Mucosa of gallbladder (tissue), 1 donor: ENCODE data around the gene OR2L3. TPM values are rescaled to one million over a fixed set of nuclear protein-coding genes. Genes with fewer than 3 reads are reported as not detected.
"Not testable (repeated sequence)": the region's sequence is repeated elsewhere in the genome, so short reads cannot be mapped to it uniquely, and the experiment has no call there.

Experiments used
- DNase-seq: peaks from one replicate; pipeline ENCODE4 v3.0.0-alpha.2; 2020; ENCODE audit warnings: low spot score
- total RNA-seq: library from RNA; stranded (reverse); gene quantifications from one replicate; pipeline ENCODE4 v1.2.1, GENCODE V29; 2021
- donor health status: DM: no; HTN: no; CAD: no.

The OR2L3 gene
- not detected for total RNA-seq

- no peak for DNase-seq
Observed at GRCh38 chr1:248046536-248046935, at the start of gene OR2L3. Gene OR2L3 (plus strand): TSS chr1:248046836. CDS start chr1:248060682, 13,846 bp downstream.

- no peak for DNase-seq
Observed at GRCh38 chr1:247998811-247999210, 47.8 kb upstream of the OR2L3 start.

GRCh38 chr1:248000169-248000568 lies 46.5 kb upstream of the OR2L3 start:
- DNase-seq: no peak

- no peak for DNase-seq
Observed at GRCh38 chr1:248007778-248008177, 38.9 kb upstream of the OR2L3 start.

- DNase-seq: no peak
Observed at GRCh38 chr1:248009681-248010080, 37.0 kb upstream of the OR2L3 start.

GRCh38 chr1:248013229-248013710 lies 33.4 kb upstream of the OR2L3 start, which contains the start of gene OR2L5:
Gene OR2L5 (plus strand): TSS chr1:248013660. CDS start chr1:248021948, 8,288 bp downstream.
- DNase-seq: no peak

- DNase-seq: no peak
Observed at GRCh38 chr1:248015803-248016202, 30.8 kb upstream of the OR2L3 start.

- no peak for DNase-seq
Observed at GRCh38 chr1:248029770-248030169, 16.9 kb upstream of the OR2L3 start, which contains the start of gene OR2L2. Gene OR2L2 (plus strand): TSS chr1:248030070. CDS start chr1:248038268, 8,198 bp downstream.

- no peak for DNase-seq
Observed at GRCh38 chr1:248045209-248045608, 1.4 kb upstream of the OR2L3 start.

- DNase-seq: no peak
Observed at GRCh38 chr1:248047008-248047407, 372 bp downstream of the OR2L3 start.

GRCh38 chr1:248054671-248055070 lies 8.0 kb downstream of the OR2L3 start:
- no peak for DNase-seq

GRCh38 chr1:248055261-248055660 lies 8.6 kb downstream of the OR2L3 start:
- DNase-seq: no peak

- no peak for DNase-seq
Observed at GRCh38 chr1:248065071-248065470, 18.4 kb downstream of the OR2L3 start.

- DNase-seq: no peak
Observed at GRCh38 chr1:248065604-248066003, 19.0 kb downstream of the OR2L3 start.

- not testable (repeated sequence) for DNase-seq
Observed at GRCh38 chr1:248083864-248084263, 37.2 kb downstream of the OR2L3 start.

- no peak for DNase-seq
Observed at GRCh38 chr1:248094884-248095283, 48.2 kb downstream of the OR2L3 start, which contains the start of gene OR2L13. Gene OR2L13 (plus strand): TSS chr1:248095184. CDS start chr1:248099376, 4,192 bp downstream.

GRCh38 chr1:248098529-248098928 lies 51.9 kb downstream of the OR2L3 start:
- DNase-seq: no peak

- DNase-seq: no peak
Observed at GRCh38 chr1:248102847-248103246, 56.2 kb downstream of the OR2L3 start.

GRCh38 chr1:248111157-248111556 lies 64.5 kb downstream of the OR2L3 start:
- no peak for DNase-seq

Other genes starting within 250 kb of the OR2L3 start
- gene OR14A16, start 222.7 kb upstream of the OR2L3 start, total RNA-seq: not detected
- gene OR11L1, start 204.9 kb upstream of the OR2L3 start, total RNA-seq: not detected
- 0.66 TPM for gene TRIM58, start 189.6 kb upstream of the OR2L3 start, total RNA-seq
- 0.66 TPM for gene OR2W3, start 151.2 kb upstream of the OR2L3 start, total RNA-seq
- not detected for gene OR2T8, start 126.6 kb upstream of the OR2L3 start, total RNA-seq
- not detected for gene OR2AJ1, start 121.9 kb upstream of the OR2L3 start, total RNA-seq
- not detected for gene OR2L8, start 98.0 kb upstream of the OR2L3 start, total RNA-seq
- gene OR2AK2, start 81.6 kb upstream of the OR2L3 start, total RNA-seq: not detected
- gene OR2L5, start 33.2 kb upstream of the OR2L3 start, total RNA-seq: not detected
- gene OR2L2, start 16.8 kb upstream of the OR2L3 start, total RNA-seq: 0.06 TPM
- not detected for gene OR2L13, start 48.3 kb downstream of the OR2L3 start, total RNA-seq
- gene OR2M5, start 98.3 kb downstream of the OR2L3 start, total RNA-seq: not detected
- gene OR2M2, start 128.0 kb downstream of the OR2L3 start, total RNA-seq: not detected
- gene OR2M3, start 150.4 kb downstream of the OR2L3 start, total RNA-seq: not detected
- not detected for gene OR2M4, start 184.6 kb downstream of the OR2L3 start, total RNA-seq
- gene OR2T33, start 231.1 kb downstream of the OR2L3 start, total RNA-seq: not detected